NCI-H2107 (cell line): ENCODE results near the gene IFNG.
A peak's percentile ranks its signal among the peaks of the same experiment; 100 is the strongest.

Experiments used
- DNase-seq: peaks from one replicate; lab custom pipeline; 2025; lab: John Stamatoyannopoulos, UW

Gene IFNG

GRCh38 chr12:68166317-68166831 lies 6.8 kb upstream of the IFNG start:
- DNase-seq = no peak

DNA sequence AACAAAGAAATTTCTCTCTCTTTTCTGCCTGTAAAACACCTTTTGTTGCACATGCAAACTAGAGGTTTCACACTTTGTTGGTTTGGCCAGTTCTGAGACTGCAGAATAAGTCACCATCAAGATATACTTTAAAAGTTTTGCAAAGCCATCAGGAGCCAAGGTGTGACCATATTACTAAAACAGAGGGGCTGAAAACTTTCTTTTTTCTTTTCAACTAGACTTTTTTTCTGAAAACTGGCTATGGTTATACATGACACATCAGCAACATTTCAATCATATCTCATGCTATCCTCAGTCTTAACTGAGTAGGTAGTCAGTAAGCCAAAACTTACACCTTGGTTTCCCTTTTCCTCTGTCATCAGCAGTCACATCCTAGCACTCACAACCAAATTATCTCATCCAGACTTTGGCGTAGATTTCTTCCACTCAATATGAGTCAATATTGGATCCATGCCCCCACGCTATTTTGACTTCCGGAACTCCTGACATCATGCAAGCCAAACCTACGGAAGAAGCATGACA lies 4.1 kb upstream of the IFNG start:
- DNase-seq = no peak

DNA sequence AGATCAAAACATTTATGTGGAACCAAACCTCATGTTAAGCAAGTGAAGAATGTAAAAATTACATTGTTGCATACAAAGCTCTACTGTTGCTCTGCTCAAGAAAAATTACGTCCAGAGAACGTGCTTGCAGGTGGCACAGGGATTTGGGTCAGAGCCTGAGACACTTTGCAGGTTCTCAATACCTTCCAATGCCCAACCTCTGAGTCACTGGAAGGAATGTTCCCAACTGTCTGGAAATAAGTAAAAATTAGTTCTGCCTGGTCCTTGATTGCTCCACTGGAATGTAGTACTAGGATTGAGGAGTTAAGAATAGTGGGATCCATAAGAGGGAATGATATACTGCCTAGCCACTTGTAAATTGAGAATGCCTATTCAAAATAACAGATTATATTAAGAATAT lies 2.8 kb upstream of the IFNG start:
- no peak for DNase-seq

DNA sequence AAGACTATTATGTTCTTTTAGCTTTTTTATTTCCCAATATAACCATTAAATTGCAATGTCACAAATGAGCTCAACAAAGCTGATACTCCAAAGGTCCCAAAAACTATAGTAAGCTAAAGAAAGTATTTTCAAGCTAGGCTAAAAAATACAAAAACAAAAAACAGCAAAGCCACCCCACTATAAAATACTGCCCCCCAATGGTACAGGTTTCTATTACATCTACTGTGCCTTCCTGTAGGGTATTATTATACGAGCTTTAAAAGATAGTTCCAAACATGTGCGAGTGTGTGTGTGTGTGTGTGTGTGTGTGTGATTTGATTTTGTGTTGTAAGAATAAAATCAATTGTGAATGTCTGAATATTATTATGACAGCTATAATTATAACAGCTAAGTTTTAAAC lies 1.1 kb downstream of the IFNG start:
- no peak for DNase-seq

- no peak for DNase-seq
These were observed 2.2 kb downstream of the IFNG start for GRCh38 chr12:68157380-68157779.

DNA sequence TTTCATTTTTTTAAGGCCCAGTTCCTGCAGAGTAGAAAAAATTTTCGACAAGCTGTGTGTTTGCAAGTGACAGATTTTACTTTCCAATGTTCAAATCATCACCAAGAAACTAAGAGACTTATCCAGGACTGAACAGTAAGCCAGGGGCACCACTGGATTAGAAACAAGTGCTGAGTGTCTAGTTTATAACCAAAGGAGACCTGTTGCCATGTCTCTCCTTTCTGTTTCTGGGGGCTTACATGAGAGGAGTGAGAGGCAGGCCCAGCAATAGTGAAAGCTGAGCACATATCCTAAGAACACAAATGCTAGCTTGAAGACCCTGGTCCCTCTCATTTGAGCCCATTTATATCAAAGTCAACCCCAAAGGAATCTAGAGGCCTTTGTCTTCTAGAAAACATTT lies 2.9 kb downstream of the IFNG start:
- DNase-seq = no peak

- DNase-seq = peak; percentile 70
These were observed 4.8 kb downstream of the IFNG start for GRCh38 chr12:68154779-68155178.

- no peak for DNase-seq
These were observed 11.1 kb downstream of the IFNG start for GRCh38 chr12:68148261-68148951.

DNA sequence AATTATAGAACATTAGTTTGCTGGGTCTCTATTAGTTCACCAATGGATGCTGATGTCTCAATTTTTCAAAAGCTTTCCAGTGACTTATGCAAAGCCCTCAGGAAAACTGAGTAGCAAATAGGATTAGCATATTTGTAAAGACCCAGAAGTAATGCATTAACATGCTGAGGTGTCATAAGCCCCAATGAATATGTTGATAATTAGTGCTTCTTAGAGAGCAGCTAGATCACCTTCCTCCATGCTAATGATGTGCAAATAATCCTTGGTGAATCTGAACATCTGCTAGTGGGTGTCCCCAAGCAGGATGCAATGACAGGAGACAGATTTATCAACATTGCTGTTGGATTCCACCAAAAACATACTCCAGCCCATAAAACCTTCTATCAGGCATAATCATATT lies 19.0 kb downstream of the IFNG start:
- no peak for DNase-seq

DNA sequence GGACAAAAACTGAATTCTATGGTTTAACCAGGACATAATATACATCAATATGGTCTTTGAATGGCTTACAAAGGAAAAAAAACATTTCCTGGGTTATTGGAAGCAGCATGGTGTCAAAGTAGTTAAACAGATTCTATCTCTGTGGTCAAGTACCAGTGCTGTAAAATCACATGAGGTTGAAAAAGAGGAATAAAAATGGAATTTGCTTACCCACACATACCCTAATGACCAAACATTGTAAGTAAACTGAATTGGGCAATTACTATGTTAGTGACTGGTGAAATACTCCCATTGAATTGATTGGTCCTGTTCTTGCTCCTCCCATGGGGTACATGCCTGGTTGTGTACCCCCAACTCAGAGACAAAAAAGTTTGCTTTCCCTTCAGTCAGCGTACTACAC lies 19.6 kb downstream of the IFNG start:
- DNase-seq = no peak

GRCh38 chr12:68139001-68139400 lies 20.5 kb downstream of the IFNG start:
- no peak for DNase-seq

DNA sequence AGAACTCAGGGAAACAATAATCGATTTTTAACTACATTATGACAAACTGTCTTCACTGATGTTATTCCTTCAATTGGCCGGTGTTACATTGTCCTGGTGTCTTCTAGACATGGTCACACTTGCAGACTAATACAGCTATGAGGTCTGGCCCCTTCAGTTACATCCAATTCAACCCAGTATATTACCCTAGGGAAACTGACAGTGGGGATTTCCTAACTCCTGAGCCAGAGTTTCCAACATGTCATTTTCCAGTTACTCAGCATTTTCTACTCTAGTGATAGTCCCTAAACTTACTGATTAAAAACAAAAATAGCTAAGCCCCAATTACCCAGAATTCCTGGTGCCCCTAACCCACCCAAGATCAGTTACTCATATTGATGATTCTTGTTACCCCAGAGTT lies 21.1 kb downstream of the IFNG start:
- DNase-seq = no peak

DNA sequence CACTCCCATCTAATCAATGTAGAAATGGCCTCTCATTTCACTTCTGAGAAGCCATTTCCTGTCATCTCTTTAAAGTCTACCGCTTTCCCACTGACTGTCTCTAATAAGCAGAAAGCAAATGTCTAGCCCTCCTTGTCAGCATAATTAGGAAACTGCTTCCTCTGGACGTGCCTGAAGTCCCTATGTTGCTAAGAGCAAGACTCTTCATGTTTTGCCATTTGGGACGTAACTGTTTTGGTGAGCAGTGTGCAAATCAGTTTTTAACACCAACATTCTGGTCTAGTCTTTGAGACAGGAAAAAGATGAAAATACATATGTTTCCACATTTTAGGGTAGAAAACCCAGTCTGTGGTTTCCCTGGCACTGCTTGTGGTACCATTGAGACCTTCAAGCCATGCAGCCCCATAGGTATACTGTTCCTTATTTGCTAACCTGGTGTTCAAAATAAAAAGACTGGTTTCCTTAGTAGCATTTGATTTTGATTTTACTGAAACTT lies 22.2 kb downstream of the IFNG start:
- DNase-seq = no peak

GRCh38 chr12:68135520-68135919 lies 24.0 kb downstream of the IFNG start:
- DNase-seq = no peak

DNA sequence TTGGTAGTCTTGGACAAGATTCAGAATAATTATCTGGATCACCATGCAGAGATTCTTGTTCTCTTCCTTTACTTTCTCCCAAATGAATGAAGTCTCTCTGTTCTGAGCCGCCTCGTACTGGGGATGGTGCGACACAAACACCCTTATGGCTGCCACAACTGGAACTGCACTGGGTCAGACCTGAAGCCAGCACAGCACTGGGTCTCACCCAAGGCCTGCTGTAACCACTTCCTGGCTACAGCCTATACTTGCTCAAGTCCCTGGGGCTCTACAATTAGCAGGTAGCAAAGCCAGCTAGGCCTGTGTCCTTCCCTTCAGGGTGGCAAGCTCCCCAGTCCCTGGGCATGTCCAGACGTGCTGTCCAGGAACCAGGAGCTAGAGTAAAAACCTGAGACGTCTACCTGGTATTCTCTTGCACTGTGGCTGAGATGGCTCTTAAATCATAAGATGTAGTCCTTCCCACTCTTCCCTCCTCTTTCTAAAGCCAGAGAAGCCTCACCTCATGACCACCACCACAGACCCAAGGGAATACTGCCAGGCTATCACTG lies 27.6 kb downstream of the IFNG start:
- DNase-seq = no peak

- DNase-seq = no peak
These were observed 29.6 kb downstream of the IFNG start for GRCh38 chr12:68129979-68130378.

GRCh38 chr12:68122236-68122920 lies 37.2 kb downstream of the IFNG start:
- no peak for DNase-seq

- no peak for DNase-seq
These were observed 38.4 kb downstream of the IFNG start for GRCh38 chr12:68121143-68121542.

- no peak for DNase-seq
These were observed 39.8 kb downstream of the IFNG start for GRCh38 chr12:68119724-68120211.

- no peak for DNase-seq
These were observed 40.3 kb downstream of the IFNG start for GRCh38 chr12:68119250-68119649.

DNA sequence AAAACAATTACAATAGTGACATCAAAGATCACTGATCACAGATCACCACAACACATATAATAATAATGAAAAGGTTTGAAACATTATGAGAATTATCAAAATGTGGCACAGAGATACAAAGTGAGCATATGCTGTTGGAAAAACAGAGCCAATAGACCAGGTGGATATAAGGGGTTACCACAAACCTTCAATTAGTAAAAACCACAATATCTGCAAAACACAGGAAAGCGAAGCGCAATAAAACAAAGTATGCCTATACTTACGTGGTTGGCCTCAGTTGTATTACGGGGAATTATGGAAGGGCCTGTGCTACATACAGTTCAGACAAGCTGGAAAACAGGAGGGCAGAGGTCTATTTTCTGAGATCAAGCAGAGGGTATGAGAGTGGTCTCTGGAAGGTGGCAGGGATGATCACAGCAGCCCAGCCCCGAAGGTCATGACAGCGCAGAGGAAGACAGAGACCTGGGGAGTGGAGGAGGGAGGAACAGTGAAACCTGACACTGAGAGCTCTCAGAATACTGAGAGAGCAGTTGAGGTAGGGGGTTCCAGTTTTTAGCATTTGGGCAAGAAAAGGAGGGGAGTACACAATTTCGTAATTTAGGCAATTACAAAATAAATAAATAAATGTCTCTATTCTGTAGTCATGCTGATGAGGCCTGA lies 41.3 kb downstream of the IFNG start:
- DNase-seq = no peak

GRCh38 chr12:68117661-68118060 lies 41.9 kb downstream of the IFNG start:
- DNase-seq = no peak
